Uterus (tissue), 4 donors: Measurements from ENCODE around the gene IZUMO2. TPM values are rescaled to one million over a fixed set of nuclear protein-coding genes. Genes with fewer than 3 reads are reported as not detected.

Experiments used
- DNase-seq, 2 donors: peaks; one replicate each; pipeline ENCODE4 v3.0.0-alpha.2; 2019 to 2020
- H3K27ac ChIP-seq, 2 donors: fragments of 200-600 bp; sonication (generic); 1 replicate in 1 of 2; 2 replicates in 1 of 2; pipeline ENCODE4 v1.5.1; 2016 to 2018
- H3K27me3 ChIP-seq, 2 donors: fragments of 200-600 bp; sonication (generic); one replicate each; pipeline ENCODE4 v1.5.1; 2018 to 2019; ENCODE audit warnings: control low read depth in 1 of 2
- H3K36me3 ChIP-seq, 2 donors: fragments of 200-600 bp; sonication (generic); one replicate each; pipeline ENCODE4 v1.5.1; 2019; ENCODE audit warnings: control low read depth in 1 of 2
- H3K4me1 ChIP-seq, 2 donors: fragments of 200-600 bp; sonication (generic); one replicate each; pipeline ENCODE4 v1.5.1; 2018 to 2019; ENCODE audit warnings: control low read depth in 1 of 2
- H3K4me3 ChIP-seq, 2 donors: fragments of 200-600 bp; sonication (generic); 1 replicate in 1 of 2; 2 replicates in 1 of 2; pipeline ENCODE4 v1.5.1; 2018 to 2019; ENCODE audit warnings: mild to moderate bottlenecking in 1 of 2
- H3K9me3 ChIP-seq, 2 donors: fragments of 200-600 bp; sonication (generic); one replicate each; pipeline ENCODE4 v1.5.1; 2019; ENCODE audit warnings: control low read depth in 1 of 2
- POLR2A ChIP-seq, 2 donors: fragments of 450-650 bp; IDR thresholded peaks; one replicate each; pipeline ENCODE4 v1.6.1; 2016; ENCODE audit warnings: antibody characterized with exemption in 2 of 2, mild to moderate bottlenecking in 1 of 2, moderate library complexity in 1 of 2
- intact Hi-C: fragments of 100-400 bp; cut with DNase I; formaldehyde crosslinking; loops from one replicate; pipeline ENCODE4 v1.15.1; 2023; ENCODE audit warnings: low total_unique reads
- total RNA-seq, 4 donors: library from RNA; depleted of rRNA in 3 of 4; stranded (reverse); fragments of >200 nt in 3 of 4; gene quantifications; one replicate each; pipeline versions ENCODE4 v1.1.0 to v1.2.4, GENCODE V29; 2014 to 2023
- TF ChIP-seq, protein P1 (sequence below), 4 experiments: fragments of 200-600 bp in 2 of 4; fragments of 450-650 bp in 2 of 4; sonication (generic) in 2 of 4; IDR thresholded peaks; one replicate each; pipeline ENCODE4 v1.5.1; 2016 to 2019; ENCODE audit warnings: antibody characterized with exemption in 4 of 4, mild to moderate bottlenecking in 2 of 4, moderate library complexity in 1 of 4
- donor health status: DM: yes; HTN: yes; CAD: no.

IZUMO2 gene
- total RNA-seq, 4 donors from 2014 or later: not detected

DNA sequence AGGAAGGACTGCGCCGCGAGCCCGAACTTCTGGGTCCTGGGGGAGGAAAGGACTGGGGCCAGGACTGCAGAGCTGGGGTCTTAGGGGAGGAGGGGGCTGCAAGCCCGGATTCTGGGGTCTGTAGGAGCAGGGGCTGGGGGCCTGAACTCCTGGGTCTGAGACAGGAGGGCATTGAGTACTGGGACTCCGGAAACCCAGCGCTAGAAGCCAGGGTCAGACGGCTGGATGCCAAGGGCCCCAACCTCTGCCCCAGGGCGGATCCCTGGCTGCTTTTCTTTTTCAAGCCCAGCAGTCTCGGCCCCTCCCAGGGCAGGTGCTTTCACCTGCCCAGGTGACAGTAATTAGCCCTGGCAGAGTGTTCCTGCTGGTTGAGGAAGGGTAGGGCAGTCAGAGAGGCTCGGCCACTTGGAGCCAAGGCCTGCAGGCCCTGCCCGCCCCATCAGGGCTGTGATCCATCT, 42.6 kb upstream of the IZUMO2 start:
- H3K27me3 ChIP-seq: peaks cover 8 to 22% of the 10 kb centered on the region in 2 donors
- no peaks in the 10 kb centered on the region for H3K9me3 ChIP-seq
- H3K36me3 ChIP-seq: no peaks in the 10 kb centered on the region
- no peak overlapping the region for H3K27ac ChIP-seq
- H3K4me3 ChIP-seq: no peak overlapping the region
- DNase-seq: no peak
- peaks cover 0 to 13% of the 10 kb centered on the region in 2 donors for H3K4me1 ChIP-seq
- TF ChIP-seq, protein P1, sequence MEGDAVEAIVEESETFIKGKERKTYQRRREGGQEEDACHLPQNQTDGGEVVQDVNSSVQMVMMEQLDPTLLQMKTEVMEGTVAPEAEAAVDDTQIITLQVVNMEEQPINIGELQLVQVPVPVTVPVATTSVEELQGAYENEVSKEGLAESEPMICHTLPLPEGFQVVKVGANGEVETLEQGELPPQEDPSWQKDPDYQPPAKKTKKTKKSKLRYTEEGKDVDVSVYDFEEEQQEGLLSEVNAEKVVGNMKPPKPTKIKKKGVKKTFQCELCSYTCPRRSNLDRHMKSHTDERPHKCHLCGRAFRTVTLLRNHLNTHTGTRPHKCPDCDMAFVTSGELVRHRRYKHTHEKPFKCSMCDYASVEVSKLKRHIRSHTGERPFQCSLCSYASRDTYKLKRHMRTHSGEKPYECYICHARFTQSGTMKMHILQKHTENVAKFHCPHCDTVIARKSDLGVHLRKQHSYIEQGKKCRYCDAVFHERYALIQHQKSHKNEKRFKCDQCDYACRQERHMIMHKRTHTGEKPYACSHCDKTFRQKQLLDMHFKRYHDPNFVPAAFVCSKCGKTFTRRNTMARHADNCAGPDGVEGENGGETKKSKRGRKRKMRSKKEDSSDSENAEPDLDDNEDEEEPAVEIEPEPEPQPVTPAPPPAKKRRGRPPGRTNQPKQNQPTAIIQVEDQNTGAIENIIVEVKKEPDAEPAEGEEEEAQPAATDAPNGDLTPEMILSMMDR (IDR thresholded peaks at IDR 0.05): no peak
- TF ChIP-seq POLR2A (IDR thresholded peaks at IDR 0.05): no peak
- intact Hi-C loops: no loop called here

DNA sequence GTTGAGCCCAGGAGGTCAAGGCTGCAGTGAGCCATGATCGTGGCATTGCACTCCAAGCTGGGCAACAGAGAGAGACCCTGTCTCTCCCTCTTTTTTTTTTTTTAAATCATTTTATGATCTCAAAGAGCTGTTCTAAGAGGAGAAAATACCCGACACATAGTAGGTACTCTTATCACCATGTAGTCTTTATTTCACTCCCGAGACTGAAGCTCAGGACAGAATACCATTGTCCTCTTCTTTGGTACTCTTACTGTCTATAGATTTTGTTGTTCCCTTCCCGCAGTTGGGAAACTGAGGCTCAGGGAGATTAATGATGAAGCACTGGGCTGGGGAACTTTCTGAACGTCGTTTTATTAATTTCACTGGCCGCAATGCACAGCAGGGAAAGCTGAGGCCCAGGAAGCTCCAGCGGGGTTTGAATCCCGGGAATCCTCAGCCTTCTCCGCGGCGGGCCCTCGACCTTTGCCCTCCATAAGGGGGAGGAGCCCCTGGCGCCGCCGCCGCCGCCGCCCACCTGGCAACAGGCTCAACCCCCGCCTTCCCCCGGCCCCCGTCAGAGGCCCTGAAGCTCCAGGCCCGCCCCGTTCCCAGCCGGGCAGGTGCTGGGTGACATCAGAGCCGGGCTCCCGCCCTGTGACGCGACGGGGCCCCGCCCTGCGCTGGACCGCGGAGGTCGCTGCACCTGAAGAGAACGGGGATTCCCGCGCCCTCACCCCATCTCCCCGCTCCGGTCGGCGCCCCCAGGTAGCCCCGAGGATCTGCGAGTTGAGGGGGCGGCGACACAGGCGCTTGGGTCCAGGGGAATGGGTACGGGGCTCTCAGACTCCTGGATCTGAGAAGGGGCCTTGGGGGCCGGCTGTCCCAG, 42.0 kb upstream of the IZUMO2 start:
- TF ChIP-seq, protein P1 (IDR thresholded peaks at IDR 0.05): no peak
- TF ChIP-seq POLR2A (IDR thresholded peaks at IDR 0.05): peak in 1 of 2 donors; percentile 48
- peaks cover 8 to 22% of the 10 kb centered on the region in 2 donors for H3K27me3 ChIP-seq
- no peak for DNase-seq
- no peak overlapping the region for H3K27ac ChIP-seq
- intact Hi-C loops: no loop called here
- H3K4me1 ChIP-seq: peaks cover 0 to 13% of the 10 kb centered on the region in 2 donors
- H3K4me3 ChIP-seq: no peak overlapping the region
- no peaks in the 10 kb centered on the region for H3K36me3 ChIP-seq
- no peaks in the 10 kb centered on the region for H3K9me3 ChIP-seq

DNA sequence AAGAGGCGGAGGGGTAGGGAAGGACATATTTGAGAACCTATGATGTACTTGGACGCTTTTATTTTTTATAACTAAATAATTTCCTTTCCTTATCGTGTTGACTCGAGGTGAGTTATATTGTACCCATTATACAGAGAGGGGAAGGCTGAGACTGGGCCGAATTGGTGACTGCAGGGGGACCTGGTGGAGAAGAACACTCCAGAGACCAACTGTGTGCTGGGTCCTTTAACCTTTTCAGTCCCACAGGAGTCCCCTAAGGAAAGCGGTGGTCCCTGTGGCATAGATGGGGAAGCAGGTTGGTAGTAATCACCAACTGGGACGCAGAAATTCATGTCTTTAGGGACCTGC, 41.0 kb upstream of the IZUMO2 start:
- no peak overlapping the region for H3K4me3 ChIP-seq
- intact Hi-C loops: no loop called here
- H3K27ac ChIP-seq: no peak overlapping the region
- no peaks in the 10 kb centered on the region for H3K9me3 ChIP-seq
- H3K4me1 ChIP-seq: peaks cover 0 to 13% of the 10 kb centered on the region in 2 donors
- H3K27me3 ChIP-seq: peaks cover 8 to 22% of the 10 kb centered on the region in 2 donors
- no peaks in the 10 kb centered on the region for H3K36me3 ChIP-seq
- TF ChIP-seq, protein P1 (IDR thresholded peaks at IDR 0.05): no peak
- TF ChIP-seq POLR2A (IDR thresholded peaks at IDR 0.05): no peak
- no peak for DNase-seq

DNA sequence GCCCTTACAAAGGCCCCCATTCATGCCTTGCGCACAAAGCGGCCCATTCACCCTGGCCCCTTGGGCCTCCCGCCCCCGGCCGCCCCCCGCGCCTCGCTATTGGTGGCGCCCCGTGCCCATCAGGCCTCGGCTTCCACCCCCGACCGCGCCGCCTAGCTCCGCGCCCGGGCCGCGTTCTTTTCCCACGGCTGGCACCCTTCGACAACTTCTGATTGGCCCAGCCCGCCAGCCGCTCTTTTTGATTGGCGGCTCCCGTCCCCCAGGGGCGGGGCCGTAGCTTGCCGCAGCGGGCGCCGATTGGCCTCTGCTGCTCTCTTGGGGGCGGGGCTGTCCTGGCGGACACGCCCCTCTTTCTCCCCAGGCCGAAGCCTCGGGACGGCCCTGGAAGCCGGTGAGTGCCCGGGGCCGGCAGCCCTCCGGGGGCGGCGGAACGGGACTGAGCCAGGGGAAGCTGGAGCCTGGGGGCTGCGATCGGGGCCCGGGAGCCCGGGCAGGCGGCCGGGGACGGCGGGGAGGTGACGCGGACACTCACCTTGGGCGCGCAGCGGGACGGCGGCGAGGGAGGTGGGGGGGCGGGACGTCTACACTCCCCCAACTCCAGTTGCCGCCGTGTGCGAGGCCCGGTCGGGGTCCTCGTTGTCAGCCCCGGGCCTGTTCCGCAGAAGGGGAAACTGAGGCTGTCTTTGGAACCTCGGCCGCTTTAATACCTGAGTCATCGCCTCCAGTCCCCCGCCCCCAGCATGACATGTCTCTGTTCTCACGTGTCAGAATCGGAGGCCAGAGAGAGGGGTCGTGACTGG, 40.4 kb upstream of the IZUMO2 start, which contains the start of gene MYH14:
Gene MYH14 (plus strand): TSS at position 342 of the 800 bp plus-strand sequence. CDS start 6,744 bp downstream, outside the sequence.
- Histone ChIP-seq H3K27ac (no peak within 1 kb of the TSS), H3K27me3 (peaks cover 8 to 22% of the 10 kb centered on the region in 2 donors), H3K4me1 (peaks cover 0 to 13% of the 10 kb centered on the region in 2 donors), H3K4me3 (peak within 1 kb of the TSS in 1 of 2 donors; percentile 13), H3K9me3 (no peaks in the 10 kb centered on the region), H3K36me3 (no peaks in the 10 kb centered on the region)
- peak; percentile 18 to 30 for DNase-seq
- TF ChIP-seq POLR2A (IDR thresholded peaks at IDR 0.05): no peak
- TF ChIP-seq, protein P1 (IDR thresholded peaks at IDR 0.05): no peak
- intact Hi-C loops: no loop called here
